DND-41 (cell line): Measurements from ENCODE around the gene KRT13.
A peak's percentile ranks its signal among the peaks of the same experiment; 100 is the strongest.

ENCODE experiments used
- ATAC-seq: fragments of 200-7000 bp; cut with Tn5 transposase; 3 replicates; pipeline ENCODE4 v1.9.1; 2021; ENCODE audit warnings: low read depth; ENCODE audit not compliant: insufficient read depth
- DNase-seq: peaks from one replicate; pipeline ENCODE4 v3.0.0-alpha.2; 2020
- H2AFZ ChIP-seq: 2 replicates; pipeline ENCODE4 v1.6.0; 2012; ENCODE audit warnings: low read depth, low read length
- H3K27ac ChIP-seq: 2 replicates; pipeline ENCODE4 v1.5.1; 2012; ENCODE audit warnings: low read length, inconsistent platforms
- H3K27me3 ChIP-seq: fragments of 200-600 bp; sonication (generic); 2 replicates; pipeline ENCODE4 v1.6.0; 2012; ENCODE audit warnings: low read length, mild to moderate bottlenecking, inconsistent platforms; ENCODE audit not compliant: insufficient read depth, poor library complexity
- H3K36me3 ChIP-seq: 2 replicates; pipeline ENCODE4 v1.5.1; 2012; ENCODE audit warnings: low read length, inconsistent platforms; ENCODE audit not compliant: insufficient read depth
- H3K4me1 ChIP-seq: 2 replicates; pipeline ENCODE4 v1.5.1; 2012; ENCODE audit warnings: mild to moderate bottlenecking, low read length; ENCODE audit not compliant: insufficient read depth
- H3K4me2 ChIP-seq: 2 replicates; pipeline ENCODE4 v1.6.0; 2012; ENCODE audit warnings: mild to moderate bottlenecking, moderate library complexity, low read length, inconsistent platforms; ENCODE audit not compliant: insufficient read depth
- H3K4me3 ChIP-seq, 2 experiments: fragments of 200-600 bp in 1 of 2; shearing (Covaris generic) in 1 of 2; 2 replicates each; pipeline ENCODE4 v1.5.1; 2012 to 2016; ENCODE audit warnings: inconsistent platforms in 2 of 2, low read length in 2 of 2, mild to moderate bottlenecking in 2 of 2, low read depth in 1 of 2, moderate library complexity in 1 of 2
- H3K79me2 ChIP-seq: 2 replicates; pipeline ENCODE4 v1.6.0; 2012; ENCODE audit warnings: low read length, inconsistent platforms; ENCODE audit not compliant: insufficient read depth
- H3K9ac ChIP-seq: 2 replicates; pipeline ENCODE4 v1.6.0; 2012; ENCODE audit warnings: low read depth, mild to moderate bottlenecking, inconsistent platforms, low read length, moderate library complexity
- H3K9me3 ChIP-seq: 2 replicates; pipeline ENCODE4 v1.5.1; 2012; ENCODE audit warnings: low read length, moderate library complexity, mild to moderate bottlenecking, inconsistent platforms; ENCODE audit not compliant: insufficient read depth, severe bottlenecking
- H4K20me1 ChIP-seq: 2 replicates; pipeline ENCODE4 v1.6.0; 2012; ENCODE audit warnings: low read length; ENCODE audit not compliant: insufficient read depth
- EZH2 ChIP-seq: IDR thresholded peaks from 3 replicates; pipeline ENCODE4 v1.6.1; 2012; ENCODE audit warnings: borderline replicate concordance, low read depth, mild to moderate bottlenecking, moderate library complexity, low read length, inconsistent platforms; ENCODE audit not compliant: severe bottlenecking
- TF ChIP-seq, protein P1 (sequence below): IDR thresholded peaks from 2 replicates; pipeline ENCODE4 v1.5.1; 2012; ENCODE audit warnings: borderline replicate concordance, low read length, moderate library complexity, mild to moderate bottlenecking; ENCODE audit not compliant: poor library complexity, severe bottlenecking; ENCODE audit errors: extremely low read depth

The KRT13 gene

DNA sequence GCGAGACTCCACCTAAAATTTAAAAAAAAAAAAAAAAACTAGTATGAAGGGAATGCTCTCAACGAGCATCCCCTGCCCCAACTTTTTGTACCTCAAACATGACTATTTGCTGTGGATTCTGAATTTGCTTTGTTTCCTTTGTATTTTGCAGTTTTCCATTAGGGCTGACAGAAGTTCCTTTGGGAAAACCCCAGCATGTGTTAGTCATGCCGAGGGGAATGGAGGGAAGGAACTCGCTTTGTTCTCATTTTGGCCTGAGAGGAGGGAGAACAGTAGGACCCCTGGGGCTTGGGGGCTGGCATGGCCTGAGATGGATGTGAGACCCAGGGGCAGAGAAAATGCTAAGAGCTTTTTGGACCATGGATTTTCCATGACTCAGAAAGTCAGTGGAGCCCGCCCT lies 46.0 kb upstream of the KRT13 start:
- TF ChIP-seq, protein P1, sequence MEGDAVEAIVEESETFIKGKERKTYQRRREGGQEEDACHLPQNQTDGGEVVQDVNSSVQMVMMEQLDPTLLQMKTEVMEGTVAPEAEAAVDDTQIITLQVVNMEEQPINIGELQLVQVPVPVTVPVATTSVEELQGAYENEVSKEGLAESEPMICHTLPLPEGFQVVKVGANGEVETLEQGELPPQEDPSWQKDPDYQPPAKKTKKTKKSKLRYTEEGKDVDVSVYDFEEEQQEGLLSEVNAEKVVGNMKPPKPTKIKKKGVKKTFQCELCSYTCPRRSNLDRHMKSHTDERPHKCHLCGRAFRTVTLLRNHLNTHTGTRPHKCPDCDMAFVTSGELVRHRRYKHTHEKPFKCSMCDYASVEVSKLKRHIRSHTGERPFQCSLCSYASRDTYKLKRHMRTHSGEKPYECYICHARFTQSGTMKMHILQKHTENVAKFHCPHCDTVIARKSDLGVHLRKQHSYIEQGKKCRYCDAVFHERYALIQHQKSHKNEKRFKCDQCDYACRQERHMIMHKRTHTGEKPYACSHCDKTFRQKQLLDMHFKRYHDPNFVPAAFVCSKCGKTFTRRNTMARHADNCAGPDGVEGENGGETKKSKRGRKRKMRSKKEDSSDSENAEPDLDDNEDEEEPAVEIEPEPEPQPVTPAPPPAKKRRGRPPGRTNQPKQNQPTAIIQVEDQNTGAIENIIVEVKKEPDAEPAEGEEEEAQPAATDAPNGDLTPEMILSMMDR = no peak
- no peak for TF ChIP-seq EZH2
- ATAC-seq = no peak
- no peak overlapping the region for H2AFZ ChIP-seq

DNA sequence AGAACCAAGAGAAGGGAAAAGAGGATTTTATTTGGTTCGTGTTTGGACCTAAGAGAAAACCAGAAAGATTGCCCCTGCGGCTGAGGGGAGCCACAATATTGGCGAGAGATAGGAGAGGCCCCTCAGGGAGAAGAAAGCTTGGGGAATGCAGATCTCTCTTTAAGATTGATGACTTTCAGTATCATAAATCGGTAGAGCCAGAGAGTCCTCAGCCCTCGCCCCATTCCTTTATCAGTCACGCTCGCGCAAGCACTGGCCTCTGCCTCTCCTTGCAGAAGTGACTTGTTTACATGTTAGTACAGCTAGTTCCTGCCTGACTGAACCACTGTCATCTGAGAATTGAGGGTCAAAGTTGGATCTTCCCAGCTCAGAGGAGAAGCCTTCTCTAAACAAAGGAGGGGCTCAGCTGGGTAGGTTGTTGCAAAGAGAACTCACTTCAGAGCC lies 44.2 kb upstream of the KRT13 start:
- no peak overlapping the region for H3K27ac ChIP-seq
- TF ChIP-seq, protein P1 = no peak
- no peak for TF ChIP-seq EZH2
- H3K27me3 ChIP-seq = no peaks in the 10 kb centered on the region
- H3K9ac ChIP-seq = no peak overlapping the region
- no peaks in the 10 kb centered on the region for H3K9me3 ChIP-seq
- H3K79me2 ChIP-seq = no peaks in the 10 kb centered on the region
- ATAC-seq (no peak), DNase-seq (no peak)
- no peaks in the 10 kb centered on the region; the same call in 1 of the 2 replicates for H4K20me1 ChIP-seq
- no peak overlapping the region for H2AFZ ChIP-seq
- no peaks in the 10 kb centered on the region for H3K36me3 ChIP-seq
- H3K4me3 ChIP-seq = no peak overlapping the region
- H3K4me2 ChIP-seq = no peak overlapping the region
- peaks cover 3% of the 10 kb centered on the region; the same call in 1 of the 2 replicates for H3K4me1 ChIP-seq

More for the DNA sequence above, 46.0 kb upstream of the KRT13 start:
- Histone ChIP-seq H3K27ac (no peak overlapping the region), H3K9ac (no peak overlapping the region), H3K9me3 (no peaks in the 10 kb centered on the region), H3K4me3 (no peak overlapping the region), H3K4me2 (no peak overlapping the region), H3K4me1 (peaks cover 3% of the 10 kb centered on the region; the same call in 1 of the 2 replicates), H3K27me3 (peaks cover 6% of the 10 kb centered on the region), H4K20me1 (no peaks in the 10 kb centered on the region; the same call in 1 of the 2 replicates), H3K79me2 (no peaks in the 10 kb centered on the region), H3K36me3 (no peaks in the 10 kb centered on the region)
- DNase-seq = no peak

DNA sequence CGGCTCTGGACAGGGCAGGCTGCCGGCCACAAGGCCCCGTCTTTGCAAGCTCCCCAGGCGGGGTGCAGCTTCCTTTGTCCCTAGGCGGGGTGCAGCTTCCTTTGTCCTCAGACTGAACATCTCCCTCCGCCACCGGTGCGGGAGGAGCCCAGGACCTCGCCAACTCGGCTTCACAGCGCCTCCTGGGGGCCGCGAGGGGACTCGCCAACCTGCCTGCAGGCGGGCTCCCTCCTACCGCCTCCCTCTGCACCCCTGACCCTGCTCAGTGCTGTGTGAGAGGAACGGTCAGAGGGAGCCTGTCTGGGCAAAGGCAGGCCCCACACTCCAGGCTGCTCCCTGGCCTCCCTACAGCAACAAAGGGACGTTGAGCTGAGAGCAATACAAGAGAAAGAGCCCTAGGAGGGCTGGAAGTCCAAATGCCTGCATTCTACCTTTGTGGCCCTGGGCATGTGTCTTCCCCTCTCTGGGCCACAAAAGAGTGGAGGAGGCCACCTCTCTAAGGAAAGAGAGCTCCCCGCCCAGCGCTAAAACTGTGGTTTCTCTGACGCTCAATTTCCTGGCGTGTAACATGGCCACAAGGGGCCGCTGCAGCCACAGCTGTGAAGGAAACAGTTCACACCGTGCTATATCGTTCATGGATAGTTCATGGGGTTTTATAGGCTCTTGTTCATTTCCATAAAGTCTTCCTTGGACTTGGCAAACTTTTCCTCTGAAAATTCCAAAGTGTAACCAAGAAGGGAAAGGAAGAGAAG lies 43.6 kb upstream of the KRT13 start:
- Histone ChIP-seq H3K36me3 (no peaks in the 10 kb centered on the region), H3K79me2 (no peaks in the 10 kb centered on the region), H4K20me1 (no peaks in the 10 kb centered on the region; the same call in 1 of the 2 replicates), H3K9me3 (no peaks in the 10 kb centered on the region), H3K27ac (no peak overlapping the region), H3K4me2 (no peak overlapping the region), H3K27me3 (no peaks in the 10 kb centered on the region), H3K4me1 (peaks cover 3% of the 10 kb centered on the region; the same call in 1 of the 2 replicates), H2AFZ (peak overlapping the region; percentile 8; the same call in 1 of the 2 replicates), H3K4me3 (no peak overlapping the region), H3K9ac (no peak overlapping the region)
- TF ChIP-seq EZH2 = no peak
- TF ChIP-seq, protein P1 = peak; percentile 90
- ATAC-seq (peak; percentile 97), DNase-seq (peak; percentile 80)
